HT1080 (cell line): ENCODE results near the gene HIPK2. TPM values are rescaled to one million over a fixed set of nuclear protein-coding genes. Genes with fewer than 3 reads are reported as not detected.
A peak's percentile ranks its signal among the peaks of the same experiment; 100 is the strongest.

ENCODE experiments used
- DNase-seq: peaks from one replicate; pipeline ENCODE4 v3.0.0-alpha.2; 2015; ENCODE audit warnings: low read depth
- total RNA-seq: library from RNA; depleted of rRNA; stranded (reverse); fragments of >200 nt; shearing (Covaris generic); gene quantifications from 2 replicates; pipeline ENCODE4 v1.2.3, GENCODE V29; 2014

HIPK2 gene
- total RNA-seq, 1 experiment from 2014 or later: 20.0 TPM

GRCh38 chr7:139595806-139596205 is 182.0 kb downstream of the HIPK2 start:
- DNase-seq: no peak

GRCh38 chr7:139594911-139595476 is 182.8 kb downstream of the HIPK2 start:
- DNase-seq: no peak

DNA sequence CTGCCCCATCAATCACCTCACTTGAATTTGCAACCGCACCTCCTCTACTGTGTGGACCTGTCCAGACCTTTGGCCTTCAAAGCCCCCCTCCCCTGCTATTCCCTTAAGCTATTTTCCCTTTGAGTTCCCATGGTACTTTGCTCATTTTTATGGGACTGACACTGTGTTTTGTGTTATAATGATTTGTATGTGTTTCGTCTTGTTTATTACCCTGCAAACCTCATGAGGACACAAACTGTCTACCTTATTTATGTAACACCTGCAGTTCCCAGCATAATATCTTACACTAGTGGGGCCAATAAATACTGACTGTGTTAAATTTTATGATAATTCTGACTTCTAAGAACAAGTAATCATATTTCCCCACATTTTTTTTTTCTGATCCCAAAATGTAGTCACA is 183.7 kb downstream of the HIPK2 start:
- no peak for DNase-seq

- no peak for DNase-seq
These were observed 184.9 kb downstream of the HIPK2 start for GRCh38 chr7:139592801-139593461.

- DNase-seq: no peak
These were observed 186.1 kb downstream of the HIPK2 start for GRCh38 chr7:139591550-139592195.

- DNase-seq: no peak
These were observed 188.3 kb downstream of the HIPK2 start for GRCh38 chr7:139589474-139589873.

DNA sequence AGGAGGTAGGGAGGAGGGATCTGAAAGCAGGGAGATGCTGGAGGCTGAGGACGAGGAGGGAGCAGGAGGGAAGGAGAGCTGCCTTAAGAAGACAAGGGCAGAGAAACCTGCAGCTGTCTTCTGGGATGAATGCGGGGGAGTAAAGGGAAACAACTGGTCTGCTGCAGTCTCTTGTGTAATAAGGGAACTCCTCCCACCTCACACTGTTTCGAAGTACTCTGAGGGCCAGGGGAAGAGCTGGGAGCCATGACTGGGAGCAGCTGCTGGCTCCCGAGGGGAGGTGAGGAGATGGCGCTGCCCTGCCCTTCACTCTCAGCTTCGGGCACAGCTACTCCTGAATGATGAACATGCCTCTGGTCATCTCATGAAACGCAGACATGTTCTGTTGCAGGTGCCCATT is 189.2 kb downstream of the HIPK2 start:
- DNase-seq: peak; percentile 10

DNA sequence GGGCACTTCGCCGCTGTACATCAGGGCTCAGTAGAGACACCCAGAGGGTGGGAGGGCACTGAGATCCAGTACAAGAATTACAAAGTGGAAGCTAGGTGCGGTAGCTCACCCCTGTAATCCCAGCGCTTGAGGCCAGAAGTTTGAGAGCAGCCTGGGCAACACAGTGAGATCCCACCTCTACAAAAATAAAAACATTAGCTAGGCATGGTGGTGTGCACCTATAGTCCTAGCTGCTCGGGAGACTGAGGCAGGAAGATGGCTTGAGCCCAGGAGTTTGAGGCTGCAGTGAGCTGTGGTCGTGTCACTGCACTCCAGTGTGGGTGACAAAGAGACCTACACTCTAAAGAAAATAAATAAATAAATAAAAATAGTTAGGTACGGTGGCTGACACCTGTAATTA is 190.3 kb downstream of the HIPK2 start:
- DNase-seq: no peak

- DNase-seq: no peak
These were observed 191.5 kb downstream of the HIPK2 start for GRCh38 chr7:139586286-139586685.

- DNase-seq: no peak
These were observed 192.8 kb downstream of the HIPK2 start for GRCh38 chr7:139585042-139585441.

DNA sequence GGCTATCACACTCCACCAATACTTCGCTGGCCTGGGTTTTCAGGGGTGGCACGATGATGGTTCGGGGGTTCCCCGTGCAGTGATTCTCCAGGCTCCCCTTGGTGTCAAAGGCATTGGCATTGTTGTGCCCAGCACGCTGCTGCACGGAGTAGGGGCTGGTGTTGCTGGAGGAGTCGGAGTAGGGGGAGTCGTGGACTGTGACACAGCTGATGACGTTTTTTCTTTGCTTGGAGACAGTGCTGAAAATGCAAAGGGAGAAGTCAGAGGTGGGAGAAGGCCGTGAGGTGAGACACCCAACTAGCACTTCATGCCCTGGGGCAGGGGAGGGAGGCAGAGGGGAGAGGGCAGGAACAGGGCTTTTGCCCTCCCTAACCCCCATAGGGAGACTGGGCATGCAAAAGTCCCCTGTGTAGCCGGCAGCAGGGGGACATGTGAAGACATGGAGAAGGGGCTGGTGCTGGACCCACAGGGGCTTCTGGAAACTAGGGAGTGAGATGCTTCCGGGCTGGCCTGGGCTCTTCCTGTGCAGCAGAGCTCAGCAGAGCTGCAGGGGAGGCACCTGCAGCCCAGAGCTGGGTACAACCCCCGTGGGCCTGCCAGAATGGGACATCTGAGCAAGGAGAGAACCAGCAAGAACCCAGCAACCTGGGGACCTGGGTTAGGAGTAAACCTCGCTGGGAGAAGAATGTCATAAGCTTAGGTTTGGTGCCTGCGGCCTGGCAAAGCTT is 193.8 kb downstream of the HIPK2 start:
- no peak for DNase-seq

DNA sequence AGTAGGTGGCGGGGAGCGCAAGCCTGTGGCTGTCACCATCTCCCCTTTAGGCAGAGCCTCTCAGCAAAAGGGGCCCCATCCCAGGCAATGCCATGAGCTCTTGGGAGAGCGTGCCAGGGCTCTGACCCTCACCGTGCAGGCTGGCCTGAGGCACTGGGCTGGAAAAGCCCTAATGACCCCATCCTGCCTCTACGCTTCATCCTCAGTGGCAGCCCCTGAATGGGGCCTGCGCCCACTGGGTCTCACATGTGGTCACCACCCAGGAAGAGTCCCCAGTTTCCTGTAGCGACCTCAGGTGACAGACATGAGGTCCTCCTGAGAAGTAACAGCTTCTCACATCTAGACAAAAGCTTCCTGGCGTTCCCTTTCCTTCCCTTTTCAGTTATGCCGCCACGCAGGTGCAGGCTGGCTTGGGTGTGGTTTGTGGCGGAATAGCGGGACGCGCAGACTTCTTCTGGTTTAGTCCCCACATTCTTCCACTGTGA is 195.1 kb downstream of the HIPK2 start:
- no peak for DNase-seq

DNA sequence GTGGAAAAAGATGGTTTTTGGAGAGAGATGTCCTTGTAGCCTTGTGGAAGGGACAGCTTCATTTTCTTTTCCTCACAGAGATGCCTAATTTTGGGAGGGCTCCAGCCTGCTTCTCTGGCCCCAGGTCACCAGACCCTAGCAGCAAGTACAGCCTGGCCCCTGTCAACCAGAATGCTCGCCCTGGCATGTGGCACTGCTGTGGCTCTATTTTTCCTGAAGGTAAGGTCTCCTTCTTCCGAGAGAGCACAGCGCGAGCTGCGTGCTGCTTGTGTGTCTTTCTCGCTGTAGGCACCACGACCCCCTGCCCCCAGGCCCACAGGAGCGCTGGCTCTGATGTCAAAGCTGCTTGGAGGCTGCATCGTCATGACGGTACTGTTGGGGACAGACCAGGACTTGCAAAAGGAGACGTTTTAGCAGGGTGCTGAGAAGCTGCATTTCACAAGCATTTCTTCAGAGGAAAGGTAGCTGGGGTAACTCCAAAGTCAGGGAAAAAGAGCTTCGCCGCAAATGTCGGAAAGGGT is 195.6 kb downstream of the HIPK2 start:
- DNase-seq: no peak

DNA sequence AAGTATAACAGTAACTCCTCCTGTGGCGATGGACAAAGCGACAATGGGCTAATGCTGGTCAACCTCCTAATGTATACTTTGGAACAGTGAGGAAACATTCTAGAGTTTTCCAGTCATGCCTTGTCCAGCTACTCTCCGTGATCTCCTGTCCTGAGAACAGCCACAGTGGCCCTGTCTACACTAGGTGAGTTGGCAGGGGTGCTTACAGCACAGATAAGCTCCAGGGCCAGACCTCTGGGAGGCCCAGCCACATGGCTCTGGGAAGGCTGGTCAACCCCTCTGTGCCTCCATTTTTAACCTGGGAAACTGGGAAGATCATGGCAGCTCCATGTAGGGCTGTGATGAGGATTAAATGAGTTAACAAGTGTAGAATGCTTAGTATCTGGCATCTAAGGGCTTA is 197.4 kb downstream of the HIPK2 start:
- no peak for DNase-seq

GRCh38 chr7:139576179-139576973 is 201.4 kb downstream of the HIPK2 start:
- no peak for DNase-seq

DNA sequence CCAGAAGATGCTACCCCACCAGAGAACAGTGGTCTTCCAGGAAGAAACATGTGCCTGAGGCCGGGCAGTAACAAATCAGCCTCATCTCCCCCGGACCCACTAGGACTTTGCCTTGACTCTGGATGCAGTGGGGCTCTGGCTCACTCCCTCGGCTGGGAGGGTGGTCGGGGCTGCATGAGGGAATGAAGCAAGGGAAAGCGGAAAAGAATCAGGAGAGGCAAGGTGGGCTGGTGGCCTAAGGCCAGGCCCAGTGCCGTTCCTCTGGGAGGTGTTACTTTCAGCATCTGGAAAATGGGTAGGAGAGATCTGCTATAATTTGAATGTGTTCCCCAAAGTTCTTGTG is 202.5 kb downstream of the HIPK2 start:
- DNase-seq: no peak

- no peak for DNase-seq
These were observed 203.0 kb downstream of the HIPK2 start for GRCh38 chr7:139574618-139575337.

DNA sequence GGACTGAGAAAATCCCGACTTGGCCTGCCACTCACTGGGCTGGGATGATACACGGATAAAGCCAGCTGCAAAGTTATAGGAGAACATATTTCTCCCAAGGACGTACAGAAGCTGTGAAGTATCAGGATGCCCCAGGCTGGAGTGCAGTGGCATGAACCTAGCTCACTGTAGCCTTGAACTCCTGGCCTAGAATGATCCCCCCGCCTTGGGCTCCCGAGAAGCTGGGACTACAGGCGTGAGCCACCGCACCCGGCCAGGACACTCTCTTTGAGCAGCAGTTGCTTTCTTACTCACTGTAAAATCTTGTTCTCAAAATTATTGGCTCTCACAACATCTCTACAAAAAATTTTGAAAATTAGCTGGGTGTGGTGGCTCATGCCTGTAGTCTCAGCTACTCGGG is 203.9 kb downstream of the HIPK2 start:
- no peak for DNase-seq

- DNase-seq: no peak
These were observed 205.0 kb downstream of the HIPK2 start for GRCh38 chr7:139572704-139573385.

DNA sequence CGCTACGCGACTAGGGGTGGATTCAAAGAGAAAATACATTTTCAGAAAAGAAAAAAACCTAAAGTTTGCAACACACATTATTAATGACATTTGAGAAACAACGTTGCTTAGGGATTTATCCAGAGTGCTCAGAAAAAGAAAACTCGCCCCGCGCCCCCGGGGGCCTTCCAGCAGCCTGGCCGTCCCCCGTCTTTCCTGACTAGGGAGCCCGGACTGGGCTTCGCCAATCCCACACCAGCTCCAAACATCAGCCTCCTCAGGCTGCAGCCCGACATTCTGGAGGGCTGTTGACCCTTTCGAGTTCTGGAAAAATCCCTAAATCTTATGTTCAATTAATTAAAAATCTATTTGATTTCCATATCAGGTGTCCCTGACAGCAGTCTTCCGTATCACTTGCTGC is 205.7 kb downstream of the HIPK2 start:
- DNase-seq: no peak
